ENCODE results near the gene NT5C1A. TPM values are rescaled to one million over a fixed set of nuclear protein-coding genes. Genes with fewer than 3 reads are reported as not detected.
A peak's percentile ranks its signal among the peaks of the same experiment; 100 is the strongest.

NT5C1A gene
- total RNA-seq, 1 donor from 2014 or later, result 26.8 TPM

DNA sequence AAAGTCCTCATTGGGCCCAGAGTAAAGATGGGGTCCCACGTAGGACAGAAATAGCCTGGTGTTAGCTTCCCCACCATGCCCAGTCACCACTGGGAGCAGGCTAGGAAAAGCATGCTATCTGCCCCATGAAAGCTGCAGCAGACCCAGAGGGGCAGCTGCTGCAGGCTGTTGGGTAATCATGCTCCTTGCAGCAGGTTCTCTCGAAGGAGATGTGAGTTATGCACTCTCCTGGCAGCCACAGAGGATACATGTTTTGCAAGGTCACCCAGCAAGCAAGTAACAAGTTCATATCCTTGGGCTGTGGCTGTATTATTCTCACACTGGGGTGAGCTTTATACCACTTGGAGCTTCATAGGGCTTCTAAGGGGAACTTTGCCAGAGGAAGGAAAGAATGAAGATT is 23.4 kb downstream of the NT5C1A start:
- no peaks in the 10 kb centered on the region for H3K27me3 ChIP-seq (ENCODE audit: low read depth)
- TF ChIP-seq, protein P1, sequence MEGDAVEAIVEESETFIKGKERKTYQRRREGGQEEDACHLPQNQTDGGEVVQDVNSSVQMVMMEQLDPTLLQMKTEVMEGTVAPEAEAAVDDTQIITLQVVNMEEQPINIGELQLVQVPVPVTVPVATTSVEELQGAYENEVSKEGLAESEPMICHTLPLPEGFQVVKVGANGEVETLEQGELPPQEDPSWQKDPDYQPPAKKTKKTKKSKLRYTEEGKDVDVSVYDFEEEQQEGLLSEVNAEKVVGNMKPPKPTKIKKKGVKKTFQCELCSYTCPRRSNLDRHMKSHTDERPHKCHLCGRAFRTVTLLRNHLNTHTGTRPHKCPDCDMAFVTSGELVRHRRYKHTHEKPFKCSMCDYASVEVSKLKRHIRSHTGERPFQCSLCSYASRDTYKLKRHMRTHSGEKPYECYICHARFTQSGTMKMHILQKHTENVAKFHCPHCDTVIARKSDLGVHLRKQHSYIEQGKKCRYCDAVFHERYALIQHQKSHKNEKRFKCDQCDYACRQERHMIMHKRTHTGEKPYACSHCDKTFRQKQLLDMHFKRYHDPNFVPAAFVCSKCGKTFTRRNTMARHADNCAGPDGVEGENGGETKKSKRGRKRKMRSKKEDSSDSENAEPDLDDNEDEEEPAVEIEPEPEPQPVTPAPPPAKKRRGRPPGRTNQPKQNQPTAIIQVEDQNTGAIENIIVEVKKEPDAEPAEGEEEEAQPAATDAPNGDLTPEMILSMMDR (IDR thresholded peaks at IDR 0.05; ENCODE audit: borderline replicate concordance), result no peak
- H3K4me3 ChIP-seq, result no peak overlapping the region
- no peak for DNase-seq
- intact Hi-C loops (cut with micrococcal nuclease), result no loop called here
- H3K27ac ChIP-seq (replicated peaks), result peak overlapping the region; percentile 85
- H3K9me3 ChIP-seq (replicated peaks), result no peaks in the 10 kb centered on the region
- peaks cover 73% of the 10 kb centered on the region for H3K4me1 ChIP-seq
- H3K36me3 ChIP-seq, result no peaks in the 10 kb centered on the region

DNA sequence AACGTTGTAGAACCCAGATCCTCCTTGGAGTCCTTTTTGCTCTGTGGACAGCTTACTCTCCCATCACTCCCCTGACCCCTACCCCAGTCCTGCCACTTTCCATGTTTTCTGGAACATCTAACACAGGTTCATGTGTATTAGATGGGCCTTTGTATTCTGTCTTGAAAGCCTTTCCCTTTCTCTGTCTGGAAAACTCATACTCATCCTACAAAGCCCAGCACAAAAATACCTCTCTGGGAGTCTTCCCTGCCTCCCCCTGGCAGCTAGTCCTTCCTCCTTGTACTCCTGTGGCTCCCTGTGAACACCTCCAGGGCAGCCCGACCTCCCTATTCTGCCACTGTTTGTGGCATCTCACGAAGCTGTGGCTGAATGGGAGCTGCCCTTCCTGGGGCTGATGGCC is 24.7 kb downstream of the NT5C1A start:
- Histone ChIP-seq H3K4me3 (peak overlapping the region; percentile 14), H3K27ac (replicated peaks) (peak overlapping the region; percentile 85), H3K36me3 (no peaks in the 10 kb centered on the region), H3K27me3 (ENCODE audit: low read depth) (no peaks in the 10 kb centered on the region), H3K4me1 (peaks cover 73% of the 10 kb centered on the region), H3K9me3 (replicated peaks) (no peaks in the 10 kb centered on the region)
- DNase-seq, result no peak
- intact Hi-C loops (cut with micrococcal nuclease), result no loop called here
- TF ChIP-seq, protein P1 (IDR thresholded peaks at IDR 0.05; ENCODE audit: borderline replicate concordance), result no peak

DNA sequence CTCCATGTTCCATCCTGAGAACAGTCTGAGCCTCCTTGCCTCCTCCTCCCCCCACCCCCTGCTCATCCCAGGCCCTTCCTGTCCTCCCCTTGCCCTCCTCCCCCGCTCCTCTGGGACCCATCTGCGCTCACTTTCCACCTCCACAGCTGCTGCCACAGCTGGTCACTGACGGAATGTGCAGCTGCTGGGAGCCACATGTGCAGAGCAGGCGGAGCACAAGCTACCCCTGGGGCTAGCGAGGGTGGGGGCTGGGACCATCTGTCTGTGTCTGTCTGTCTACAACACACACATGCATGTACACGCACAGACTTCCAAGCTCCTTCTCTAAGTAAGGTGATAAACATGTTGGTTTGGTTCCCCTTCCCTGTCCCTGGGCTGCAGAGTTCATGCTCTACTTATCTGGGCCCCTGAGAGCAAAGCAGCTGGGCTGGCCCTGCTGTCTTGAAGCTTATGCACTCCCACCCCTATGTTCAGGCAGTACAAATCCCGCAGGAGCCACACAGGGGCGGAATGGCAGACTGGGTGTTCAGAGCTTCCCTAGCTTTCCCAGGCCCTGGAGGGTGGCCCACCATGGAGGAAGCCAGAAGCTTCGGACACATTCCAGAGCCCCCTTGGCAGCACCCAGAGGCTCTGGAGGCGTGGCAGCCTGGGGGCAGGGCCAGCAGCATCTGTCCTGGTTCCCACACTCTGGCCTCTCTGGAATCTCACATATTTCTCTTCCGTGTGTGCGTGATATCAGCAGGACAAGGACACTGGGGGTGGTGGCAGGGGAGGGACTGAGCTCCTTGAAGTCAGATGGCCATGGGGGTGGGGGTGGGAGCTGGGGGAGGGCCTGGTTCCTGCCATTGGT is 25.4 kb downstream of the NT5C1A start:
- H3K9me3 ChIP-seq (replicated peaks), result no peaks in the 10 kb centered on the region
- DNase-seq, result peak; percentile 94
- no peaks in the 10 kb centered on the region for H3K36me3 ChIP-seq
- no peak overlapping the region for H3K4me3 ChIP-seq
- intact Hi-C loops (cut with micrococcal nuclease), result no loop called here
- peaks cover 71% of the 10 kb centered on the region for H3K4me1 ChIP-seq
- H3K27me3 ChIP-seq (ENCODE audit: low read depth), result no peaks in the 10 kb centered on the region
- TF ChIP-seq, protein P1 (IDR thresholded peaks at IDR 0.05; ENCODE audit: borderline replicate concordance), result no peak
- peak overlapping the region; percentile 85 for H3K27ac ChIP-seq (replicated peaks)

DNA sequence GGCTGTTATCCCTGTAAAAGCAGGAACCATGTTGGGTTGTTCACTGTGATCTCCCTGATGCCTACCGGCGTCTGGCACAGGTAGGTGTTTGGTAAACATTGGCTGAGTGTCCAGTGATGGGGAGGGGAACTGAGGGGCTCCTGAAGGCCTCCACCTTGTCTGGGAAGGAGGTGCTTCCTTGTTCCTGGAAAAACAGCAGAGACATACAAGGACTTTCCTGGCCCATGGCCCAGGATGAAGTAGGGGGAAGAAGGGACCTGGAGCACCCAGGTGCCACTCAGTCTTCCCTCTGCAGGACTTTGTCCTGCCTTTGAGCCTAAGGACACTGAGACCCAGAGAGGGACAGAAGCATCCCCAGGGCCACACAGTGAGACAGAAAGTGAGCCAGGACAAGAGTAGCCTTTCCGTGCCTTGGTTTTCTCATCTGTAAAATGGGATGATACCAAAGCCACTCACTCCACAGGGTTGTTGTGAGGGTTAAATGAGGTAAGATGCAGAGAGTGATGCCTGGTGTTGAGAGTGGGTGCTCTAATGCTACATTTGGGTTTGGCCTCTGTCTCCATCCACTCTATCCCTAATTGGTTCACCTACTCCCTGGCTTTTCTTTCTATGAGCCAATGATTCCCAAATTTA is 26.4 kb downstream of the NT5C1A start:
- no peak for DNase-seq
- intact Hi-C loops (cut with micrococcal nuclease), result no loop called here
- no peaks in the 10 kb centered on the region for H3K36me3 ChIP-seq
- peak overlapping the region; percentile 85 for H3K27ac ChIP-seq (replicated peaks)
- no peaks in the 10 kb centered on the region for H3K27me3 ChIP-seq (ENCODE audit: low read depth)
- peaks cover 64% of the 10 kb centered on the region for H3K4me1 ChIP-seq
- no peaks in the 10 kb centered on the region for H3K9me3 ChIP-seq (replicated peaks)
- TF ChIP-seq, protein P1 (IDR thresholded peaks at IDR 0.05; ENCODE audit: borderline replicate concordance), result no peak
- H3K4me3 ChIP-seq, result no peak overlapping the region

DNA sequence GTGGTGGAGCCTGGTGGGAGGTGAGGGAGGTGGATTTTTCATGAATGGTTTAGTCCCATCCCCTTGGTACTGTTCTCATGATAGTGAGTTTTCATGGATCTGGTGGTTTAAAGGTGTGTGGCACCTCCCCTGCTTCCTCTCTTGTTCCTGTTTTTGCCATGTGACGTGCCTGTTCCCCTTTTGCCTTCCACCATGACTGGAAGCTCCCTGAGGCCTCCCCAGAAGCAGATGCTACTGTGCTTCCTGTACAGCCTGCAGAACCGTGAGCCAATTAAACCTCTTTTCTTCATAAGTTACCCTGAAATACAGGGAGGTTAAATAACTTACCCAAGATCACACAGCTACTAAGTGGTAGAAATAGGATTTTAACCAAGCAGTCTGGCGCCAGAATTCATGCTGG is 28.2 kb downstream of the NT5C1A start:
- Histone ChIP-seq H3K27ac (replicated peaks) (peak overlapping the region; percentile 36), H3K4me3 (no peak overlapping the region), H3K36me3 (no peaks in the 10 kb centered on the region), H3K27me3 (ENCODE audit: low read depth) (peaks cover 10% of the 10 kb centered on the region), H3K4me1 (peaks cover 68% of the 10 kb centered on the region), H3K9me3 (replicated peaks) (no peaks in the 10 kb centered on the region)
- intact Hi-C loops (cut with micrococcal nuclease), result no loop called here
- no peak for DNase-seq
- TF ChIP-seq, protein P1 (IDR thresholded peaks at IDR 0.05; ENCODE audit: borderline replicate concordance), result no peak

Measured in left ventricle myocardium inferior (tissue), 1 donor.